ENCODE data around the gene CAPN13.

GRCh38 chr2:30707304-30707903 lies 99.8 kb downstream of the CAPN13 start:
- TF ChIP-seq POLR2AphosphoS5 (IDR thresholded peaks at IDR 0.05; ENCODE audit: low read depth, low read length) (no peak), FOXP2 (optimal IDR thresholded peaks at IDR 0.05; ENCODE audit: borderline replicate concordance, extremely low read depth, extremely low read length, insufficient read depth) (no peak), TAF1 (IDR thresholded peaks at IDR 0.05; ENCODE audit: borderline replicate concordance, insufficient read depth, low read length) (no peak), SIN3A (IDR thresholded peaks at IDR 0.05; ENCODE audit: borderline replicate concordance, insufficient read depth, low read length) (no peak)

Measured in PFSK-1 (cell line).